Measurements from ENCODE around the gene NABP2.

The NABP2 gene

GRCh38 chr12:56202366-56202765 is 21.8 kb upstream of the NABP2 start:
- TF ChIP-seq CTCF (IDR thresholded peaks at IDR 0.05) = no peak
- no peak for DNase-seq (ENCODE audit: low spot score)
- no peak overlapping the region for H3K4me3 ChIP-seq
- no peak overlapping the region for H3K27ac ChIP-seq

DNA sequence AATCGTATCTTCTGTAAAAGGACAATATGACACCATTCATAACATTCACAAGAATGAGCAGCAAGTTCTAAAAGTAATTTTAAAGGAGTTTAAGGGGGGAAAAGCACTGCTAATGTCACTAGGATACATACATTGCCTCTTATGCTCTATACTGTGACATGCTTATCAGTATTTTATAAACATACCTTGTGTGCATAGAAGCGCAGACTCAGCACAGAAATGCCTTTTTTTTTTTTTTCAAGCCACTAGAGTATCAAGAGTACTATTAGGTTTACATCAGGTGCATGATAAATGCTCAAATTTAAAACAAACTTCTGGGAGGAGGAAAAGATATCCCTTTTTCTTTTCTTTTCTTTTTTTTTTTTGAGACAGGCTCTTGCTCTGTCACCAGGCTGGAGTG is 21.3 kb upstream of the NABP2 start:
- no peak overlapping the region for H3K27ac ChIP-seq
- no peak for TF ChIP-seq CTCF (IDR thresholded peaks at IDR 0.05)

DNA sequence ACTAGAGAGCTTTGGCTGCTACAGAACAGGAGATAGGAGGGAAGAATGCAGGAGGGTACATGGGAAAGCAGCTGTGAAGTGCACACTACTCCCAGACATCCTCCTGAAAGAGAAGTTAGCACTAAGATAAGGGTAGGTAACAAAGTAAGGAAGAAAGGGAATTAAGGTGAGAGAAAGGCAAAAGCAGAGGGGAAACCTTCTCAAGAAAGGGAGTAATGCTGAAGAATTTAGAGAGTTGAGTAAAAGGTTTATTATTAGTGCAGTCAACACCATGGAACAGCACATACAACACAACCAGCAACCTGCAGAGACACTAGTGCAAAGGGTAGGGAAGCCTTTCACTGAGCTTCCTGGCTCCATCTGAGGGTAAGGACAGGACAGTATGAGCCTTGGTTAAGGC is 19.9 kb upstream of the NABP2 start:
- Histone ChIP-seq H3K27ac (no peak overlapping the region), H3K4me3 (no peak overlapping the region)
- DNase-seq (ENCODE audit: low spot score) = no peak
- TF ChIP-seq CTCF (IDR thresholded peaks at IDR 0.05) = no peak

More for the DNA sequence above, 21.3 kb upstream of the NABP2 start:
- DNase-seq (ENCODE audit: low spot score) = no peak
- no peak overlapping the region for H3K4me3 ChIP-seq

GRCh38 chr12:56205445-56205844 is 18.7 kb upstream of the NABP2 start:
- TF ChIP-seq CTCF (IDR thresholded peaks at IDR 0.05) = no peak
- DNase-seq (ENCODE audit: low spot score) = no peak

GRCh38 chr12:56206452-56207166 is 17.5 kb upstream of the NABP2 start:
- peak; percentile 32 for TF ChIP-seq CTCF (IDR thresholded peaks at IDR 0.05)
- H3K27ac ChIP-seq = peak overlapping the region in 1 of 2 donors; percentile 30
- H3K4me3 ChIP-seq = no peak overlapping the region
- no peak for DNase-seq (ENCODE audit: low spot score)

More at GRCh38 chr12:56205445-56205844, 18.7 kb upstream of the NABP2 start:
- Histone ChIP-seq H3K27ac (peak overlapping the region in 1 of 2 donors; percentile 30), H3K4me3 (no peak overlapping the region)

DNA sequence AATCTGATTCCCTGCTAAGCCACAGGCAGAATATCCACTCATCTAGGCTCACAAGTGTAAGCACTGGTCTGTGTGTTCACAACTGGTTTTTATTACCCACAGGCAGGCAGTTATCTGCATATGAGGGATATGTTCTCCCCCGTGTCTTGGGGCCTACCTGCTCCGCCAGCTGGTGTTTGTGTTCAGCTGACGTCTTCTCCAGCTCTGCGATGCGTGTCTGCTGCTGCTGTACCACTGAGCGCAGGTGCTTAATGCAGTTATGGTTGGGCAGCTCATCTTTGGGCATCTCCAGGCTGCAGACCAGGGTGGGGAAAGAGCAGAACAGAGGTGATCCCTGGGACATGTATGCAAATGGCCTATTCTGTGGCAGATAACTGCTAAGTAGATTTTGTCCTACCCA is 16.1 kb upstream of the NABP2 start:
- H3K27ac ChIP-seq = no peak overlapping the region
- no peak for DNase-seq (ENCODE audit: low spot score)
- no peak overlapping the region for H3K4me3 ChIP-seq
- TF ChIP-seq CTCF (IDR thresholded peaks at IDR 0.05) = no peak

- no peak overlapping the region for H3K4me3 ChIP-seq
- DNase-seq (ENCODE audit: low spot score) = no peak
- H3K27ac ChIP-seq = no peak overlapping the region
- TF ChIP-seq CTCF (IDR thresholded peaks at IDR 0.05) = no peak
These were observed 11.8 kb upstream of the NABP2 start for GRCh38 chr12:56212361-56212760.

Data from coronary artery (tissue), 2 donors.